ENCODE data around the gene SEMA3D. TPM values are rescaled to one million over a fixed set of nuclear protein-coding genes. Genes with fewer than 3 reads are reported as not detected.
A peak's percentile ranks its signal among the peaks of the same experiment; 100 is the strongest.

The SEMA3D gene
- total and polyA plus RNA-seq, 9 of the 15 experiments (the other 6 are each of a cell fraction or from before 2014, with no cell fraction given), result 0.01 to 0.10 (median 0.04) TPM; not detected in 1

- H3K9me3 ChIP-seq (replicated peaks; ENCODE audit: control insufficient read depth, insufficient read depth, low read depth, low read length), result no peaks in the 10 kb centered on the region
- intact Hi-C loops (cut with micrococcal nuclease), result no loop called here
- ATAC-seq, result no peak
- H2AFZ ChIP-seq (ENCODE audit: low read depth, low read length), result no peak overlapping the region
- H3K4me3 ChIP-seq, result no peak overlapping the region
- no peaks in the 10 kb centered on the region; a peak in 1 of 5 replicates for H3K27me3 ChIP-seq (ENCODE audit: control insufficient read depth in 2 of 2, insufficient read depth in 2 of 2, low read length in 2 of 2)
- 4% methylated on average over 2 of the region's 2 CpGs for WGBS (ENCODE audit: insufficient coverage, low coverage, missing lambda C conversion rate)
- no TSS peak for BruUV-seq (replicated peaks)
- no peaks in the 10 kb centered on the region for H3K9me1 ChIP-seq (ENCODE audit: control insufficient read depth, insufficient read depth, low read length)
- FAIRE-seq, result no peak
- no peaks in the 10 kb centered on the region for H3K79me2 ChIP-seq (ENCODE audit: control insufficient read depth, insufficient read depth, low read length)
- in situ Hi-C loops (cut with MboI), result no loop called here
- DNase-seq (ENCODE audit: extremely low read depth in 1 of 4, low spot score in 3 of 4), result no peak
- POLR2A ChIA-PET, result interaction anchor here (0.9 to 1.2 kb wide), 2 partner anchors 9 to 40 kb away, joined by 3 read pairs; no protein-coding TSS in a partner anchor
- no peak for TF ChIP-seq SMARCA4 (IDR thresholded peaks at IDR 0.05)
- no peak for TF ChIP-seq CEBPG (CRISPR knock-in tag; IDR thresholded peaks at IDR 0.05)
- 0 out of 4 replicates have a peak, but pooled peaks have one; percentile 5 to 34 for TF ChIP-seq CEBPG (tag; conservative IDR thresholded peaks at IDR 0.05 in 1 of 2, IDR thresholded peaks at IDR 0.05 in 1 of 2)
- TF ChIP-seq SUPT5H (IDR thresholded peaks at IDR 0.05), result no peak
- TF ChIP-seq CTCF (IDR thresholded peaks at IDR 0.05 in 2 of 3, conservative IDR thresholded peaks at IDR 0.05 in 1 of 3; ENCODE audit: insufficient read depth in 2 of 3, low read depth in 1 of 3, low read length in 3 of 3), result peak in 1 of 3 experiments; percentile 17; a peak in 1 of 6 replicates
- TF ChIP-seq RAD21 (CRISPR knock-in tag; conservative IDR thresholded peaks at IDR 0.05 in 1 of 2, IDR thresholded peaks at IDR 0.05 in 1 of 2), result peak; percentile 9 to 45; a peak in 2 of 4 replicates
- 0 out of 2 replicates have a peak, but pooled peaks have one; percentile 28 for TF ChIP-seq MCM3 (IDR thresholded peaks at IDR 0.05)
- TF ChIP-seq BDP1 (IDR thresholded peaks at IDR 0.05; ENCODE audit: insufficient read depth, insufficient read length), result no peak
- no peak for TF ChIP-seq CBX8 (IDR thresholded peaks at IDR 0.05; ENCODE audit: borderline replicate concordance, extremely low read depth, low read depth, low read length, poor library complexity, severe bottlenecking)
- no peak for TF ChIP-seq MNT (conservative IDR thresholded peaks at IDR 0.05)
- H3K27ac ChIP-seq (ENCODE audit: extremely low read depth, low read depth, low read length), result no peak overlapping the region
- no peaks in the 10 kb centered on the region for H3K4me1 ChIP-seq (replicated peaks in 1 of 2; ENCODE audit: control insufficient read depth in 2 of 2, insufficient read depth in 2 of 2, low read length in 2 of 2)
- H3K4me2 ChIP-seq (ENCODE audit: insufficient read depth, low read length), result no peak overlapping the region
- H3K36me3 ChIP-seq (ENCODE audit: control insufficient read depth, insufficient read depth, low read length), result no peaks in the 10 kb centered on the region
- CTCF ChIA-PET (ENCODE audit: low intra/inter-chr PET ratio), result interaction anchor here (0.6 to 0.8 kb wide), 2 partner anchors 494 to 1006 kb away, joined by 3 read pairs; no protein-coding TSS in a partner anchor
- H4K20me1 ChIP-seq (replicated peaks; ENCODE audit: control insufficient read depth, insufficient read depth, low read length), result no peaks in the 10 kb centered on the region
- H3K9ac ChIP-seq (ENCODE audit: insufficient read depth in 1 of 2, low read depth in 2 of 2, low read length in 2 of 2), result no peak overlapping the region
Measured at GRCh38 chr7:84985073-84985784, 201.6 kb downstream of the SEMA3D start.

Data from K562 (cell line).